ENCODE data around the gene TEDC2.
"Not testable (repeated sequence)": the region's sequence is repeated elsewhere in the genome, so short reads cannot be mapped to it uniquely, and the experiment has no call there.

The TEDC2 gene

DNA sequence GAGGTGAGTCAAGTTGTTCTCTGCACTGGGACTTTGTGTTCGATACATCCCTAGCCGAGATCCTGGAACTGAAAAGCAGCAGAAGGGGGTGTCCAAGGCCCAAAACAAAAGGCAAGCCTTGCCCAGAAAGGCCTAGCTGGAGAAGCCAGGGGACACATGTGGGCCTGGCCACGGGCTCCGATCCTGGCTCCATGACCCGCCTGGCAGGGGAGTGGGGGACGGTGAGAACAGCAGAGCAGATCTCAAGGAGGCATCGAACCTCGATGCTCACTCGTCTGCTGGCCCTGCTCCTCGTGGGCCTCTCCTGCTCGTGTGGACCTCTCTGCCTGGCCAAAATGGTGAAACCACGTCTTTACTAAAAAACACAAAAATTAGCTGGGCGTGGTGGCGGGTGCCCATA lies 21.8 kb upstream of the TEDC2 start:
- DNase-seq = no peak

- DNase-seq = no peak
Observed at GRCh38 chr16:2439598-2439997, 20.3 kb upstream of the TEDC2 start.

DNA sequence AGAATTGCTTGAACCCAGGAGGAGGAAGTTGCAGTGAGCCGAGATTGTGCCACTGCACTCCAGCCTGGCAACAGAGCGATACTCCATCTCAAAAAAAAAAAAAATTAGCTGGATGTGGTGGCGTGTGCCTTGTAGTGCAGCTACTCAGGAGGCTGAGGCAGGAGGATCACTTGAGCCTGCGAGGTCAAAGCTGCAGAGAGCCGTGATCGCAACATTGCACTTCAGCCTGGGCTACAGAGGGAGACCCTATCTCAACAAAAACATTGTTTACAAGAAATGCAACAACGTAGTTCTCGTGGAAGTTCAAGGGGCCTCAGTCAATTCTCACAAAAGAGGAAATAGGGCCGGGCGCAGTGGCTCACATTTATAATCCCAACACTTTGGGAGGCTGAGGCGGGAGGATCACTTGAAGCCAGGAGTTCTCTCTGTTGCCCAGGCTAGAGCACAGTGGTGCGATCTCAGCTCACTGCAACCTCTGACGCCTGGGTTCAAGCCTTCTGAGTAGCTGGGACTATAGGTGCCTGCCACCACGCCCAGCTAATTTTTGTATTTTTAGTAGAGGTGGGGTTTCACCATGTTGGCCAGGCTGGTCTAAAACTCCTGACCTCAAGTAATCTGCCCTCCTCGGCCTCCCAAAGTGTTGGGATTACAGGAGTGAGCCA lies 18.6 kb upstream of the TEDC2 start:
- DNase-seq = not testable (repeated sequence)

DNA sequence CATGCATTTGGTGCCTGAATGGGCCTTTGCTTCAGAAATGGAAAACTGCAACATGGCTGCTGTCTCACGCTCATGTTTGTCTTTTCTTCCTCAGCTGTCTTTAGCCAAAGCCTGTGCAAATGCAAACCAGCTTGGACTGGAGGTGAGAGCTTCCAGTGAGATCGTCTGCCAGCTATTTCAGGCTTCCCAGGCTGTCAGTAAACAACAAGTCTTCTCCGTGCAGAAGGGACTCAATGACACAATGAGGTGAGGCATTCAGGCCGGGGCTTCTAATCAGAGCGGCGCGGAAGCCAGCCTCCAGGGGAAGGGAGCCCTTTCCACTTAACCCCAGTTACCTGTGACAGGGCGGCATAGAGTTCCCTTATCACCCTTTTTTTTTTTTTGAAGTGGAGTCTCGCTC lies 16.4 kb upstream of the TEDC2 start:
- no peak for DNase-seq

GRCh38 chr16:2447920-2448583 lies 11.9 kb upstream of the TEDC2 start:
- DNase-seq = no peak

GRCh38 chr16:2449118-2449517 lies 10.8 kb upstream of the TEDC2 start:
- no peak for DNase-seq

- DNase-seq = no peak
Observed at GRCh38 chr16:2450535-2450934, 9.4 kb upstream of the TEDC2 start.

DNA sequence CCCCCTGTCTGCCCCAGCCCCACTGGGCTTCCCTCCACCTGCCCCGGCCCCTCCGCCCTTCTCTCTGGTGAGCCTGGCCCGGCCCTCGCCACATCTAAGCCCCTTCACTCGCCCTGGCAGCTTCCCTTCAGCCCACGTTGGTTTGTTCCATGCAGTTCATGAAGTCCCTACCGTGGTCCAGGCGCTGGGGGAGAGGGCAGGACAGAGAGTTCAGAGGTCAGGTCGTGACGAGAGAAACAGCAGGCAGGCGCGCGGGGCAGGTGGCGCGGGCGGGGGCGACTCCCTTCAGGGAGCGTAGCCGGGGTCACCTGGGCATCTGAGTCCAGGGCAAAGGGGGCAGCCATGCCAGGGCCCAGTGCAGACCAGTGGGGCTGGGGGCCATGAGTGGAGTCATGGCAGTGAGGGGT lies 8.9 kb upstream of the TEDC2 start:
- no peak for DNase-seq

DNA sequence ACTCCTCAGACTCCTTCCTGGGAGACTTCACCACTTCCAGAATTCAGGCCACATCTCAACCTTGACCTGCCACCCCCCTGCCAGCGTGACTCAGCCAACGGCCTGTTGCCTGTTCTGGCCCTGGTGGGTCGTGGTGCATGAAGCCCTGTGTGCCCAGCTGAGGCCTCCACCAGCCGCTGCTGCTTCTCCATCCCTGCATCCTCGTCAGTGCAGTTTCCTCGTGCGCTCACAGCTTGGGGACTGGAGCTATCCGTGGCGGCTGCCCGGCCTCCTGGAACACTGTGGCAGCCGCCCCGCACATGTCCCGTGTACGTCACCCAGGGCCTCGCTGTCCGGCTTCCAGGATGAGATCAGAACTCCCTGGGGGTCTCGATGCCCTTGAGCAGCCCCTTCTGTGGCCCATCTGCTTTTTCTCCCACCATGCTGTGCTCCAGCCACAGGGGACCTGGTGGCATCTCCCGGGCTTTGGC lies 8.0 kb upstream of the TEDC2 start:
- no peak for DNase-seq

DNA sequence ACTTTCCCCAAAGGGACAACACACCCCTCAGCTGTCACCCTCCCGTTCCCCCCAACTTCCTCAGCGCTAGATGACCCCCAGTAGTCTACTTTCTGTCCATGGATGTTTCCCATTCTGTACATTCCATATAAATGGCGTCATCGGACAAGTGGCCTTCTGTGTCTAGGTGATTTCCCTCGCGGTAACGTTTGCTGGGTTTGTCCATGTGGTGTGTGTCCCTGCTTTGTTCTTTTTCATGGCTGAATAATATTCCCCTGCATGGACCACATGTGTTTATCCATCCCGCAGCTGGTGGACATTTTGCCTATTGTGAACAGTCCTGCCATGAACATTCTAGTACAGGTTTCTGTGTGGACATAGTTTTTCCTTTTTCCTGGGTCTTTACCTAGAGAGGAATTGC lies 7.3 kb upstream of the TEDC2 start:
- no peak for DNase-seq

DNA sequence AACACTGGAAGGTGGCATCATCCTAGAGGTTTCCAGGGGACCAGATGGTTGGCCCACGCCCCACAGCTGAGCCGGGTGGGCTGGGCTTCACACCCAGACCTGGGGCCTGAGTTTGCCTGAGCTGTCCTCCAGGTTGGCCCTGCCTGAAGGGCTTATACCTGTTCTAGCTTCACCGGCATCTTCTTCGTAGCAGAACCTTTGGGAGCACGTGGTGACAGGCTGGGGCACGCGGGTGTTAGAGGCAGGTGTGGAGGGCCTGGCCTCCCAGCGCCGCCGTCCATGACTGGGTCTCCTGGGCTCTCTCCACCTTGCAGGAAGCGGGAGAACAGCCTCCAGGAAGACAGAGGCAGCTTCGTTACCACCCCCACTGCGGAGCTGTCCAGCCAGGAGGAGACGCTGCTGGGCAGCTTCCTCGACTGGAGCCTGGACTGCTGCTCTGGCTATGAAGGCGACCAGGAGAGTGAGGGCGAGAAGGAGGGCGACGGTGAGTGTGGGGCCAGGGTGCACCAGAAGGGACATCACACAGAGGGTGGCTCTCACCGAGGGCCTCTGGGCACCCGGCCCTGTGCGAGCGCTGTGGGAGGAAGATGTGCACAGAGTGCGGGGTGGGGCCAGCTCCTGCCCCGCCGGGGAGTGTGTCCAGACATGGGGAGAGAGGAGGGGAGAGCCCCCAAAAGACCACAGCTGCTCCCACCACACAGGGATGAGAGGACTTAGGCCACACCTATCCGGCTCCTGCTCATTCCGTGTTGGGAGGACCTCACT lies 4.6 kb upstream of the TEDC2 start:
- no peak for DNase-seq

GRCh38 chr16:2456551-2457153 lies 3.3 kb upstream of the TEDC2 start:
- DNase-seq = no peak

GRCh38 chr16:2457267-2457666 lies 2.6 kb upstream of the TEDC2 start:
- DNase-seq = no peak

DNA sequence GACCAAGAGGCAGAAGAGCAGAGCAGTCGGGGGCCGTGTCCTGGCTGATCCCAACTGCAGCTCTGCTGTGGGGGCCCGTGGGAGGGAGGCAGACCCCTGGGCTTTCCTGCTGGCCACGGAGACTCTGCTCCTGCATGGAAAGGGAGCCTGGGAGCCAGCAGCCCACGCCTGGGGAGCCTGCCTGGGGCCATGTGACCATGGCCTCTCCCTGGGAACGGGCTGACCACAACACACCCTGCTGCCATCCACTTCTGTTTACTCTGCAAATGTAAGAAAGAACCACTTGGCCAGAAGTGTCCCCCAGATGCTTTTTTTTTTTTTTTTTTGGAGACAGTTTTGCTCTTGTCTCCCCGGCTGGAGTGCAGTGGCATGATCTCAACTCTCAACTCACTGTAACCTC lies 2.0 kb upstream of the TEDC2 start:
- no peak for DNase-seq

GRCh38 chr16:2458887-2459646 lies 842 bp upstream of the TEDC2 start:
- no peak for DNase-seq

DNA sequence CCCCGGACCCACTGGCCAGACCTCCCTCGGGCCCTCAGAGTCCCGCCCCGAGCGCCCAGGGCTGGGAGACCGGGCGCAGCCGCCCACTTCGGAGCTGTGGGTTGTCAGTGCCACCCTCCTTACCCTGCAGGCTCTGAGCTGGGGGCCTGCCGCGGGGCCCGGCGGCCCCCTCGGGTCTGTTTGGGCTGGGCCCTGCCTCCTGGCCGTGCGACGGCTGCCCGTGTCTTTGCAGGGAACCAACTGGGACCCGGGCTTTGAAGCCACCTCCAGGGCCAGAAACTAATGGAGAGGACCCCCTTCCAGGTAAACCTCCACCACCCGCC lies 443 bp downstream of the TEDC2 start:
- DNase-seq = no peak

- no peak for DNase-seq
Observed at GRCh38 chr16:2460916-2461315, 1.0 kb downstream of the TEDC2 start.

DNA sequence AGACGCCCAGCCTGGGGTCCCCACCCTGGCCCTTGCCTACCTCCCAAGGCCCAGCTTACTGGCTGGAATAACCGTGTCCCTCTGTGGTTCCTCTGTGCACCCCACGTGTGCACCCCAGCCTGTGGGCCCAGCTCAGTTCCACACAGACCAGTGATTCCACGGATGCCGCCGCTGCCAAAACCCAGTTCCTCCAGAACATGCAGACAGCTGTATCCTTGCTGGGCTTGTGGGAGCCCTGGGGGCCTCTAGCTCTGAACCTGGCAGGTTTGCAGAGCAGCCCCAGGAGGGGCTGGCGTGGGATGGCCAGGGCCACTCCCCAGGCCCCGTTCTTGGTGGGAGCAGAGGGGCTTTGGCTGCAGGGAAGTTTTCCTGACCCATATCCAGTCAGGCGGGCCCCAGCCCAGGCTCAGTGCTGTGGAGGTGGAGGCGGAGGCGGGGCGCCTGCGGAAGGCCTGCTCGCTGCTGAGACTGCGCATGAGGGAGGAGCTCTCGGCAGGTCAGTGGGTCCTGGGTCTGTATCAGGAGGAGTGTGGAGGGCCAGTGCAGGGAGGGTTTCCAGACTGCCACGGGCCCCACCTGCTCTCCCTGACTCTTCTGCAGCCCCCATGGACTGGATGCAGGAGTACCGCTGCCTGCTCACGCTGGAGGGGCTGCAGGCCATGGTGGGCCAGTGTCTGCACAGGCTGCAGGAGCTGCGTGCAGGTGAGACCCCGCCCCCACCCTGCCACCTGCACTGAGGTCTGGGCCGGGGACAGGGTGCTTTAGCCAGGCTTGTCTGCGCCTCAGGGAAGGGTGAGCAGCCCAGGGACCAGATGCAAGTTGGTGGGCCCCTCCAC lies 2.3 kb downstream of the TEDC2 start:
- DNase-seq = no peak

DNA sequence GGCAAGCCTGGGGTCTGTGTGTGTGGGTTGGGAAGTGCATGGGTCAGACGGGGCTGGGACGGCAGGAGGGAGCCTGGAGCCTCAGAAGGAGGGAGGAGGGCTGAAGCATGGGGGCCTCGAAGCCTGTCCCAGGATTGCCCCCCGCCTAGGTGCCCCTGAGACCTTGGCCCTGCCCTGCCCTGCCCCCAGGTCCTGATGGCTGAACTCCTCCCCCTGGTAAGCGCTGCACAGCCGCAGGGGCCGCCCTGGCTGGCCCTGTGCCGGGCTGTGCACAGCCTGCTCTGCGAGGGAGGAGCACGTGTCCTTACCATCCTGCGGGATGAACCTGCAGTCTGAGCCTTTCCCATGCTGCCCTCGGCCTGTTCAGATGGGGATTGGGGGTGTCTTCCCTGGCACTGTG lies 4.4 kb downstream of the TEDC2 start:
- DNase-seq = no peak

- no peak for DNase-seq
Observed at GRCh38 chr16:2465653-2466415, 5.9 kb downstream of the TEDC2 start.
